K562 (cell line): ENCODE data around the gene PRKCG.

Source experiments
- CBFB ChIP-seq: sonication (generic); formaldehyde crosslinking; IDR thresholded peaks from 2 replicates; pipeline ENCODE4 v1.4.0; 2020; ENCODE audit warnings: mild to moderate bottlenecking, missing genetic modification reagents
- MAFG ChIP-seq: fragments of 450-650 bp; conservative IDR thresholded peaks from 2 replicates; pipeline ENCODE4 v1.6.1; 2016; ENCODE audit warnings: missing genetic modification characterization, missing compliant biosample characterization
- NFXL1 ChIP-seq: fragments of 450-650 bp; formaldehyde crosslinking; IDR thresholded peaks from 2 replicates; pipeline ENCODE4 v1.4.0; 2021; ENCODE audit warnings: mild to moderate bottlenecking
- POLR2A ChIP-seq: fragments of 450-650 bp; conservative IDR thresholded peaks from 2 replicates; pipeline ENCODE4 v1.6.1; 2016

- no peak for TF ChIP-seq MAFG (tag)
- no peak for TF ChIP-seq POLR2A
- TF ChIP-seq CBFB (CRISPR knock-in tag), result no peak
- TF ChIP-seq NFXL1, result no peak
Observed at GRCh38 chr19:53898636-53899341, 16.8 kb downstream of the PRKCG start.
